ENCODE results near the gene CIAO3.

The CIAO3 gene

DNA sequence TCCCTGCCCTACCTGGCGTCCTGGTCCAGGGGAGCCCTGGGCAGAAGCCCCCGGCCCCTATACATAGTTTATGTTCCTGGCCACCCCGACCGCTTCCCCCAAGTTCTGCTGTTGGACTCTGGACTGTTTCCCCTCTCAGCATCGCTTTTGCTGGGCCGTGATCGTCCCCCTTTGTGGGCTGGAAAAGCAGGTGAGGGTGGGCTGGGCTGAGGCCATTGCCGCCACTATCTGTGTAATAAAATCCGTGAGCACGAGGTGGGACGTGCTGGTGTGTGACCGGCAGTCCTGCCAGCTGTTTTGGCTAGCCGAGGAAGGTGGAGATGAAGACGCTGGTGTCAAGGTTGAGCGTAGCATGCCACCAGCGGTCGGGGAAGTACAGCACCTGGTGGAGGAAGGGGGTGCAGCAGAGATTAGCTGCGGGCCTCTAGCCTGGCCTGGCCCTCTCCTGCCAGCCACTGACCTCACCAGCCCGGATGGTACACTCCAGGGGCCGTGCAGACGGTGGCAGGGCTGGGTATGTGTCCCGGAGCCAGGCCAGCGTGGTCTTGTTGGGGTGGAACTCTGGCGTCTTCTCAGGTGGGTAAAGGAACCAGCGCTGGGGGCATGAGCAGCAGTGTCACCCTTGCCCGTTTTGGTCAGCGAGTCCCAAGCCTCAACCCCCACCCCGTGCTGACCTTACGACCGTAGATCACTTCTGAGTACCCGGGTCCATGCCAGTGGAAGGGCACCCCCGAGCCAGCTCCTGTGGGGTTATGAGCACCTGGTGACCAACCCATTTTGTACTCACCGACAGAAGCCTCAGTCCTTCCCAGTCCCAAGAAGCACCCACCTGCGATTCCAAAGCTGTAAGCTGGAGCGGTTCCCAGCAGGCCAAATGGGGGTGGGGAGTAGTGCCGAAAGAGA is 58.1 kb downstream of the CIAO3 start:
- TF ChIP-seq, protein P1, sequence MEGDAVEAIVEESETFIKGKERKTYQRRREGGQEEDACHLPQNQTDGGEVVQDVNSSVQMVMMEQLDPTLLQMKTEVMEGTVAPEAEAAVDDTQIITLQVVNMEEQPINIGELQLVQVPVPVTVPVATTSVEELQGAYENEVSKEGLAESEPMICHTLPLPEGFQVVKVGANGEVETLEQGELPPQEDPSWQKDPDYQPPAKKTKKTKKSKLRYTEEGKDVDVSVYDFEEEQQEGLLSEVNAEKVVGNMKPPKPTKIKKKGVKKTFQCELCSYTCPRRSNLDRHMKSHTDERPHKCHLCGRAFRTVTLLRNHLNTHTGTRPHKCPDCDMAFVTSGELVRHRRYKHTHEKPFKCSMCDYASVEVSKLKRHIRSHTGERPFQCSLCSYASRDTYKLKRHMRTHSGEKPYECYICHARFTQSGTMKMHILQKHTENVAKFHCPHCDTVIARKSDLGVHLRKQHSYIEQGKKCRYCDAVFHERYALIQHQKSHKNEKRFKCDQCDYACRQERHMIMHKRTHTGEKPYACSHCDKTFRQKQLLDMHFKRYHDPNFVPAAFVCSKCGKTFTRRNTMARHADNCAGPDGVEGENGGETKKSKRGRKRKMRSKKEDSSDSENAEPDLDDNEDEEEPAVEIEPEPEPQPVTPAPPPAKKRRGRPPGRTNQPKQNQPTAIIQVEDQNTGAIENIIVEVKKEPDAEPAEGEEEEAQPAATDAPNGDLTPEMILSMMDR (IDR thresholded peaks at IDR 0.05; ENCODE audit: low read depth, low read length, missing control alignments) = no peak
- H3K4me3 ChIP-seq (replicated peaks; ENCODE audit: low read depth, low read length) = peak overlapping the region; percentile 83
- no peak for DNase-seq (ENCODE audit: extremely low read depth, low read depth)

DNA sequence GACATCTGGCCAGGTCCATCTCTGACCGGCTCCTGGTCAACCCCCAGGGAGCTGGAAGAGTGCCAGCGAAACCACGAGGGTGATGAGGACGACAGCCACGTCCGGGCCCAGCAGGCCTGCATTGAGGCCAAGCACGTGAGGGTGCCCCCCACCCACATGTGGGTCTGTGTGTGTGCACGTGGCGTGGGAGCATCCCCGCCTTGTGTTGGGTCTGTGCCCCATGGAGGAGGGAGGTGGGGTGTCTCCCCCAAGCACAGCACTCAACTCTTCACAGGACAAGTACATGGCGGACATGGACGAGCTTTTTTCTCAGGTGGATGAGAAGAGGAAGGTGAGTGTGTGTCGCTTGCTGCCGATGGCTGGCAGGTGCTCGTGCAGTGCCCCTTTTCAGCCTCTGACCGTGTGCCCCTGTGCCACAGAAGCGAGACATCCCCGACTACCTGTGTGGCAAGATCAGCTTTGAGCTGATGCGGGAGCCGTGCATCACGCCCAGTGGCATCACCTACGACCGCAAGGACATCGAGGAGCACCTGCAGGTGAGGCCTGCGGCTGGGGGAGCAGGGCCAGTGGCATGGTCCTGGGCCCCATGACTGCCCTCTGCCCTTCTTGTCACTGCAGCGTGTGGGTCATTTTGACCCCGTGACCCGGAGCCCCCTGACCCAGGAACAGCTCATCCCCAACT is 58.9 kb downstream of the CIAO3 start:
- TF ChIP-seq, protein P1 (IDR thresholded peaks at IDR 0.05; ENCODE audit: low read depth, low read length, missing control alignments) = no peak

DNA sequence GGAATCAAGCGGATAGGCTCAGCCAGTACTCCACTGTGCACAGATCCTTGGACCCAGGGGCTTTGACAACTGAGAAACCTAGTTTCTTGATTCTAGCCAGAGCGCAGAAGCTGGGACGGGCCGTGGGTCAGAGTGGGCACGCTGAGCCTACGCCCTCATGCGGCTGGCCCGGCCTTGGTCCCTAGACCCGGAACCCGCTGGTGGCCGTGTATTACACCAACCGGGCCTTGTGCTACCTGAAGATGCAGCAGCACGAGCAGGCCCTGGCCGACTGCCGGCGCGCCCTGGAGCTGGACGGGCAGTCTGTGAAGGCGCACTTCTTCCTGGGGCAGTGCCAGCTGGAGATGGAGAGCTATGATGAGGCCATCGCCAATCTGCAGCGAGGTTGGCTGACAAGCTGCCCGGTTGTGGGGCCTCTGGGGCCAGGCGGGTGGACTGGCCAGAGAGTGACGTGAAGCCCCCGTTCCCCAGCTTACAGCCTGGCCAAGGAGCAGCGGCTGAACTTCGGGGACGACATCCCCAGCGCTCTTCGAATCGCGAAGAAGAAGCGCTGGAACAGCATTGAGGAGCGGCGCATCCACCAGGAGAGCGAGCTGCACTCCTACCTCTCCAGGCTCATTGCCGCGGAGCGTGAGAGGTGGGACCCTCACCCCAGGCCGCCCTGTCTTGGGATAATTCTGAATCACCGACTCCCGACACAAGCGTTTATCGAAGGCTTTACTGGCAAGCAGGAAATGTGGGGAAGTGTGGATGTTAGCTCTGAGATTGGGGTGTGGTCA is 59.6 kb downstream of the CIAO3 start:
- no peak for DNase-seq (ENCODE audit: extremely low read depth, low read depth)
- peak overlapping the region; percentile 83 for H3K4me3 ChIP-seq (replicated peaks; ENCODE audit: low read depth, low read length)
- TF ChIP-seq, protein P1 (IDR thresholded peaks at IDR 0.05; ENCODE audit: low read depth, low read length, missing control alignments) = no peak

More for the DNA sequence above, 58.9 kb downstream of the CIAO3 start:
- DNase-seq (ENCODE audit: extremely low read depth, low read depth) = no peak
- peak overlapping the region; percentile 83 for H3K4me3 ChIP-seq (replicated peaks; ENCODE audit: low read depth, low read length)

- peak overlapping the region; percentile 83 for H3K4me3 ChIP-seq (replicated peaks; ENCODE audit: low read depth, low read length)
- TF ChIP-seq, protein P1 (IDR thresholded peaks at IDR 0.05; ENCODE audit: low read depth, low read length, missing control alignments) = no peak
- DNase-seq (ENCODE audit: extremely low read depth, low read depth) = no peak
These were observed 60.2 kb downstream of the CIAO3 start for GRCh38 chr16:680625-680945.

DNA sequence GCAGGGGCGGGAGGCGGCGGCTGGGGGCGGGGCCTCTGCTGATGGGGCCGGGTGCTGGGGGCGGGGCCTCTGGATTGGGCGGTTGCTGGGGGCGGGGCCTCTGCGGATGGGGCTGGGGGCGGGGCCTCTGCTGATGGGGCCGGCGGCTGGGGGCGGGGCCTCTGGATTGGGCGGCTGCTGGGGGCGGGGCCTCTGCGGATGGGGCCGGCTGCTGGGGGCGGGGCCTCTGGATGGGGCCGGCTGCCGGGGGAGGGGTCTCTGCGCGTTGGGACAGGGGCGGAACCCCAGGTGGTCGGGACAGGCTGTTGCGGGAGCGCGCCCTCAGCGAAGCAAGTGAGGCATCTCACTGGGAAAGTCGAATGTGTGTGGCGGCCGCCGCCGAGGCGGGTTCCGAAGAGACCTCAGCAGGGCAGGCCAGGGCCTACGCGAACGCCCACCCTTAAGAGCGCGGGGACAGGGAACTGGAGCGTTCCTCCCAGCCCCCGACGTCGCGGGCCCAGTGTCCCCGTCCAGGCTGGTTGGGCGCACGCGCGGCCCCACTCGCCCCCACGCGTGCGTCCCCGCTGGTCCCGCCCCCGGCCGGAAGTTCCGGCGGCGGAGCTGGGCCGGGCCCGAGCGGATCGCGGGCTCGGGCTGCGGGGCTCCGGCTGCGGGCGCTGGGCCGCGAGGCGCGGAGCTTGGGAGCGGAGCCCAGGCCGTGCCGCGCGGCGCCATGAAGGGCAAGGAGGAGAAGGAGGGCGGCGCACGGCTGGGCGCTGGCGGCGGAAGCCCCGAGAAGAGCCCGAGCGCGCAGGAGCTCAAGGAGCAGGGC is 60.8 kb downstream of the CIAO3 start, which contains the start of gene STUB1:
Gene STUB1, plus strand, starts transcription at position 597 of the 811 bp plus-strand sequence. Its CDS starts 116 bp downstream, at position 713.
- no peak for DNase-seq (ENCODE audit: extremely low read depth, low read depth)
- TF ChIP-seq, protein P1 (IDR thresholded peaks at IDR 0.05; ENCODE audit: low read depth, low read length, missing control alignments) = no peak
- H3K4me3 ChIP-seq (replicated peaks; ENCODE audit: low read depth, low read length) = peak within 1 kb of the TSS; percentile 83

Data from HFF-Myc (cell line).